GM18499 (cell line): Measurements from ENCODE around the gene LAMB1.
"Not testable (repeated sequence)": the region's sequence is repeated elsewhere in the genome, so short reads cannot be mapped to it uniquely, and the experiment has no call there.

Source experiments
- ATAC-seq: cut with Tn5 transposase; IDR thresholded peaks from one replicate; pipeline ENCODE4 v1.9.1; 2021; ENCODE audit warnings: moderate number of reproducible peaks; ENCODE audit not compliant: insufficient read depth, unreplicated experiment

Gene LAMB1

GRCh38 chr7:107931740-107932515 lies 71.0 kb downstream of the LAMB1 start:
- no peak for ATAC-seq

GRCh38 chr7:107926481-107926880 lies 76.5 kb downstream of the LAMB1 start:
- ATAC-seq, result no peak

GRCh38 chr7:107924841-107925504 lies 78.0 kb downstream of the LAMB1 start:
- ATAC-seq, result peak; percentile 85

GRCh38 chr7:107922886-107923285 lies 80.1 kb downstream of the LAMB1 start:
- ATAC-seq, result no peak

GRCh38 chr7:107921826-107922225 lies 81.1 kb downstream of the LAMB1 start:
- not testable (repeated sequence) for ATAC-seq

- no peak for ATAC-seq
Measured at GRCh38 chr7:107920048-107920772, 82.8 kb downstream of the LAMB1 start.

- ATAC-seq, result no peak
Measured at GRCh38 chr7:107918948-107919347, 84.0 kb downstream of the LAMB1 start.

GRCh38 chr7:107917763-107918651 lies 85.0 kb downstream of the LAMB1 start:
- no peak for ATAC-seq

GRCh38 chr7:107915541-107915940 lies 87.4 kb downstream of the LAMB1 start:
- ATAC-seq, result no peak

GRCh38 chr7:107914831-107915230 lies 88.1 kb downstream of the LAMB1 start:
- no peak for ATAC-seq

- ATAC-seq, result no peak
Measured at GRCh38 chr7:107913851-107914250, 89.1 kb downstream of the LAMB1 start.

- no peak for ATAC-seq
Measured at GRCh38 chr7:107911981-107912380, 91.0 kb downstream of the LAMB1 start.

GRCh38 chr7:107909445-107909844 lies 93.5 kb downstream of the LAMB1 start:
- ATAC-seq, result no peak

- no peak for ATAC-seq
Measured at GRCh38 chr7:107907790-107908189, 95.2 kb downstream of the LAMB1 start.

GRCh38 chr7:107902381-107902780 lies 100.6 kb downstream of the LAMB1 start:
- no peak for ATAC-seq

GRCh38 chr7:107900496-107901015 lies 102.4 kb downstream of the LAMB1 start:
- ATAC-seq, result no peak

GRCh38 chr7:107898997-107899594 lies 103.9 kb downstream of the LAMB1 start:
- ATAC-seq, result no peak

- ATAC-seq, result not testable (repeated sequence)
Measured at GRCh38 chr7:107892367-107892741, 110.6 kb downstream of the LAMB1 start.

- peak; percentile 16 for ATAC-seq
Measured at GRCh38 chr7:107891636-107892366, 111.2 kb downstream of the LAMB1 start.
